Liver (tissue), 9 donors: Measurements from ENCODE around the gene VPS37B. TPM values are rescaled to one million over a fixed set of nuclear protein-coding genes. Genes with fewer than 3 reads are reported as not detected.

ENCODE experiments used
- DNase-seq: peaks from one replicate; pipeline ENCODE4 v3.0.0-alpha.2; 2017; ENCODE audit warnings: low spot score
- H3K27ac ChIP-seq, 2 donors: one replicate each; pipeline ENCODE4 v1.7.0; 2013; ENCODE audit warnings: inconsistent platforms in 2 of 2, low read length in 2 of 2, control low read depth in 1 of 2, low read depth in 1 of 2, mild to moderate bottlenecking in 1 of 2
- H3K27me3 ChIP-seq, 4 donors: one replicate each; pipeline versions ENCODE4 v1.6.1 to v1.7.0; 2013; ENCODE audit warnings: low read length in 3 of 4, inconsistent platforms in 1 of 4, mild to moderate bottlenecking in 1 of 4, moderate library complexity in 1 of 4; ENCODE audit not compliant: control insufficient read depth in 4 of 4, insufficient read depth in 4 of 4
- H3K36me3 ChIP-seq, 4 donors: one replicate each; pipeline versions ENCODE4 v1.6.1 to v1.7.0; 2013; ENCODE audit warnings: low read length in 3 of 4, mild to moderate bottlenecking in 3 of 4, low read depth in 1 of 4, moderate library complexity in 1 of 4; ENCODE audit not compliant: control insufficient read depth in 4 of 4, insufficient read depth in 3 of 4
- H3K4me1 ChIP-seq, 4 donors: one replicate each; pipeline versions ENCODE4 v1.6.1 to v1.7.0; 2013; ENCODE audit warnings: low read length in 3 of 4, mild to moderate bottlenecking in 3 of 4, moderate library complexity in 1 of 4; ENCODE audit not compliant: control insufficient read depth in 4 of 4, insufficient read depth in 4 of 4
- H3K4me3 ChIP-seq, 3 donors: one replicate each; pipeline versions ENCODE4 v1.6.1 to v1.7.0; 2013; ENCODE audit warnings: low read length in 3 of 3, control low read depth in 1 of 3, low read depth in 1 of 3, mild to moderate bottlenecking in 1 of 3
- H3K9ac ChIP-seq, 2 donors: one replicate each; pipeline ENCODE4 v1.7.0; 2013; ENCODE audit warnings: low read length in 2 of 2, mild to moderate bottlenecking in 2 of 2, moderate library complexity in 2 of 2, control low read depth in 1 of 2, low read depth in 1 of 2
- H3K9me3 ChIP-seq, 4 donors: one replicate each; pipeline versions ENCODE4 v1.6.1 to v1.7.0; 2013; ENCODE audit warnings: low read length in 3 of 4; ENCODE audit not compliant: control insufficient read depth in 4 of 4
- EGR1 ChIP-seq, 2 donors: IDR thresholded peaks; 2 replicates each; pipeline ENCODE4 v1.6.1; 2016 to 2018; ENCODE audit warnings: antibody characterized with exemption in 2 of 2, low read depth in 2 of 2
- FOXA1 ChIP-seq: IDR thresholded peaks from 2 replicates; pipeline ENCODE4 v1.6.1; 2016; ENCODE audit warnings: antibody characterized with exemption
- FOXA2 ChIP-seq: IDR thresholded peaks from 2 replicates; pipeline ENCODE4 v1.6.1; 2016; ENCODE audit warnings: antibody characterized with exemption
- GABPA ChIP-seq, 2 donors: IDR thresholded peaks in 1 of 2; conservative IDR thresholded peaks in 1 of 2; 2 replicates each; pipeline ENCODE4 v1.6.1; 2016; ENCODE audit warnings: antibody characterized with exemption in 2 of 2, mild to moderate bottlenecking in 1 of 2, moderate library complexity in 1 of 2
- HNF4A ChIP-seq, 2 donors: conservative IDR thresholded peaks; 2 replicates each; pipeline ENCODE4 v1.6.1; 2016; ENCODE audit warnings: antibody characterized with exemption in 2 of 2, mild to moderate bottlenecking in 2 of 2
- HNF4G ChIP-seq: IDR thresholded peaks from 2 replicates; pipeline ENCODE4 v1.6.1; 2016; ENCODE audit warnings: antibody characterized with exemption
- JUND ChIP-seq, 2 donors: IDR thresholded peaks; 2 replicates each; pipeline ENCODE4 v1.6.1; 2016; ENCODE audit warnings: antibody characterized with exemption in 2 of 2
- MAX ChIP-seq: IDR thresholded peaks from 2 replicates; pipeline ENCODE4 v1.6.1; 2016; ENCODE audit warnings: antibody characterized with exemption
- NR2F2 ChIP-seq: IDR thresholded peaks from 2 replicates; pipeline ENCODE4 v1.6.1; 2016; ENCODE audit warnings: antibody characterized with exemption
- RAD21 ChIP-seq, 2 donors: IDR thresholded peaks; 2 replicates each; pipeline ENCODE4 v1.6.1; 2016; ENCODE audit warnings: antibody characterized with exemption in 2 of 2, mild to moderate bottlenecking in 2 of 2
- RXRA ChIP-seq, 2 donors: IDR thresholded peaks; 2 replicates each; pipeline ENCODE4 v1.6.1; 2017 to 2018; ENCODE audit warnings: antibody characterized with exemption in 2 of 2, mild to moderate bottlenecking in 1 of 2
- SP1 ChIP-seq: IDR thresholded peaks from 2 replicates; pipeline ENCODE4 v1.6.1; 2018; ENCODE audit warnings: antibody characterized with exemption, mild to moderate bottlenecking
- TAF1 ChIP-seq: conservative IDR thresholded peaks from 2 replicates; pipeline ENCODE4 v1.6.1; 2016; ENCODE audit warnings: antibody characterized with exemption, mild to moderate bottlenecking
- YY1 ChIP-seq: IDR thresholded peaks from 2 replicates; pipeline ENCODE4 v1.6.1; 2016; ENCODE audit warnings: antibody characterized with exemption, mild to moderate bottlenecking
- ZBTB33 ChIP-seq: IDR thresholded peaks from 2 replicates; pipeline ENCODE4 v1.6.1; 2016; ENCODE audit warnings: antibody characterized with exemption
- WGBS: extraction: QIAGEN DNeasy Blood & Tissue Kit; methylation state at CpG from one replicate; pipeline ENCODE4 v1.1.7; 2013; 5-methylcytosine and 5-hydroxymethylcytosine counted together
- polyA plus RNA-seq, 2 donors: library from polyadenylated mRNA; stranded (reverse) in 1 of 2; unstranded in 1 of 2; fragments of 200-250 nt in 1 of 2; fragments of >200 nt in 1 of 2; fragmentation: Nextera tagmentation in 1 of 2; extraction: Ambion mirVana in 1 of 2; gene quantifications; one replicate each; pipeline versions ENCODE4 v1.2.1 to v1.2.3, GENCODE V29; 2013 to 2015
- total RNA-seq, 2 donors: library from RNA; depleted of rRNA; stranded (reverse); fragments of >200 nt; gene quantifications; one replicate each; pipeline ENCODE4 v1.2.3, GENCODE V29; 2014
- TF ChIP-seq, protein P1 (sequence below): IDR thresholded peaks from 2 replicates; pipeline ENCODE4 v1.6.1; 2016; ENCODE audit warnings: antibody characterized with exemption, mild to moderate bottlenecking
- TF ChIP-seq, protein P2 (sequence below): IDR thresholded peaks from 2 replicates; pipeline ENCODE4 v1.6.1; 2016; ENCODE audit warnings: antibody characterized with exemption
- TF ChIP-seq, protein P3 (sequence below): fragments of 150-350 bp; IDR thresholded peaks from 2 replicates; pipeline ENCODE4 v1.5.1; 2017; ENCODE audit warnings: improper control_type of control experiment, low read depth, low read length; ENCODE audit not compliant: missing input control
- donor health status: healthy.
- donor health status: healthy.
- donor health status: healthy.
- donor health status: healthy.
- donor health status: healthy.

The VPS37B gene
- total and polyA plus RNA-seq, 4 donors, result 2.3 to 6.8 (median 3.8) TPM

DNA sequence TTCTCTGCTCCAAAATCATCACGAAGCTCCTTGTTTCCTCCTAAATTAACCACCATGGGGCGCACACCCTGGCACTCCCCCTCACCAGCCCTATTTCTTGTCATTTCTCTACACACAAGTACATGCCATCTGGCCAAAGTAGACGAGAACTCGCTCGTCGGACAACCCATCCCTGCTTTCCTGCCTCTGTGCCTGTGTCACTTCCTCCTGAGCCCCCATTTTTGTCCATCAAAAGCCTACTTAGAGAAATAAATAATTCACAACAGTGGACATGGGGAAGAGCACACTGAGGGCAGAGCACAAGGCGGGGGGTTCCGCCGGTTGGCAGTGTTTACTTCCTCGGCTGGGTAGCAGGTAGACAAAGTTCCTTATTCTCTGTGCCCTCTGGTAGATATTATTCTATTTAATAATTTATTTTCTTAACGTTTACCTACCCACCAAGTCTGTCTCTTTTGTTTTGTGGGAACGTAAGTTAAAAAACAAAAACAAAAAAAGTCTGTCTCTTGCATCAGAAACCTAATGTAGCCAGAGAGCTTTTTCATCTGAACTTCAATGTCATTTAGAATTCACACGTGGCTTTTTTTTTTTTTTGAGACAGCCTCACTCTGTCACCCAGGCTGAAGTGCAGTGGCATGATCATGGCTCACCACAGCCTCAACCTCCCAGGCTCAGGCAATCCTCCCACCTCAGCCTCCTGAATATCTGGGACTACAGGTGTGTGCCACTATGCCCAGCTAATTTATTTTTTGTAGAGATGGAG is 6.0 kb downstream of the VPS37B start:
- Histone ChIP-seq H3K9ac (no peak overlapping the region), H3K4me1 (peaks cover under 1 to 36% (median 22%) of the 10 kb centered on the region in 4 donors), H3K27me3 (no peaks in the 10 kb centered on the region), H3K27ac (no peak overlapping the region), H3K9me3 (no peaks in the 10 kb centered on the region), H3K36me3 (peaks cover 0 to 2% (median 0%) of the 10 kb centered on the region in 4 donors), H3K4me3 (no peak overlapping the region)
- DNase-seq, result no peak
- TF ChIP-seq MAX (no peak), GABPA (IDR thresholded peaks at IDR 0.05 in 1 of 2, conservative IDR thresholded peaks at IDR 0.05 in 1 of 2) (no peak), FOXA1 (no peak), JUND (IDR thresholded peaks at IDR 0.05) (no peak), SP1 (no peak)
- TF ChIP-seq, protein P1, sequence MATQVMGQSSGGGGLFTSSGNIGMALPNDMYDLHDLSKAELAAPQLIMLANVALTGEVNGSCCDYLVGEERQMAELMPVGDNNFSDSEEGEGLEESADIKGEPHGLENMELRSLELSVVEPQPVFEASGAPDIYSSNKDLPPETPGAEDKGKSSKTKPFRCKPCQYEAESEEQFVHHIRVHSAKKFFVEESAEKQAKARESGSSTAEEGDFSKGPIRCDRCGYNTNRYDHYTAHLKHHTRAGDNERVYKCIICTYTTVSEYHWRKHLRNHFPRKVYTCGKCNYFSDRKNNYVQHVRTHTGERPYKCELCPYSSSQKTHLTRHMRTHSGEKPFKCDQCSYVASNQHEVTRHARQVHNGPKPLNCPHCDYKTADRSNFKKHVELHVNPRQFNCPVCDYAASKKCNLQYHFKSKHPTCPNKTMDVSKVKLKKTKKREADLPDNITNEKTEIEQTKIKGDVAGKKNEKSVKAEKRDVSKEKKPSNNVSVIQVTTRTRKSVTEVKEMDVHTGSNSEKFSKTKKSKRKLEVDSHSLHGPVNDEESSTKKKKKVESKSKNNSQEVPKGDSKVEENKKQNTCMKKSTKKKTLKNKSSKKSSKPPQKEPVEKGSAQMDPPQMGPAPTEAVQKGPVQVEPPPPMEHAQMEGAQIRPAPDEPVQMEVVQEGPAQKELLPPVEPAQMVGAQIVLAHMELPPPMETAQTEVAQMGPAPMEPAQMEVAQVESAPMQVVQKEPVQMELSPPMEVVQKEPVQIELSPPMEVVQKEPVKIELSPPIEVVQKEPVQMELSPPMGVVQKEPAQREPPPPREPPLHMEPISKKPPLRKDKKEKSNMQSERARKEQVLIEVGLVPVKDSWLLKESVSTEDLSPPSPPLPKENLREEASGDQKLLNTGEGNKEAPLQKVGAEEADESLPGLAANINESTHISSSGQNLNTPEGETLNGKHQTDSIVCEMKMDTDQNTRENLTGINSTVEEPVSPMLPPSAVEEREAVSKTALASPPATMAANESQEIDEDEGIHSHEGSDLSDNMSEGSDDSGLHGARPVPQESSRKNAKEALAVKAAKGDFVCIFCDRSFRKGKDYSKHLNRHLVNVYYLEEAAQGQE, result no peak
- WGBS, result 80% methylated on average over 13 of the region's 13 CpGs

GRCh38 chr12:122888232-122888752 is 7.6 kb downstream of the VPS37B start:
- DNase-seq, result no peak
- H3K4me3 ChIP-seq, result peak overlapping the region in 1 of 3 donors; percentile 14
- H3K9ac ChIP-seq, result peak overlapping the region in 1 of 2 donors; percentile 60
- H3K27me3 ChIP-seq, result no peaks in the 10 kb centered on the region
- WGBS, result 9% methylated on average over 12 of the region's 12 CpGs
- H3K36me3 ChIP-seq, result peaks cover 0 to 2% (median 0%) of the 10 kb centered on the region in 4 donors
- peaks cover 0 to 35% (median 16%) of the 10 kb centered on the region in 4 donors for H3K4me1 ChIP-seq
- peak; percentile 38 for TF ChIP-seq ZBTB33
- peak in 1 of 2 donors; percentile 34 for TF ChIP-seq RAD21 (IDR thresholded peaks at IDR 0.05)
- TF ChIP-seq, protein P1, result peak; percentile 65
- TF ChIP-seq JUND (IDR thresholded peaks at IDR 0.05), result peak in 1 of 2 donors; percentile 67
- peak; percentile 86 for TF ChIP-seq SP1
- peak; percentile 85 for TF ChIP-seq MAX
- peak in 1 of 2 donors; percentile 17 for TF ChIP-seq EGR1 (IDR thresholded peaks at IDR 0.05; ENCODE audit: low read depth in 2 of 2)
- TF ChIP-seq NR2F2, result peak; percentile 60
- peak; percentile 70 for TF ChIP-seq FOXA1
- TF ChIP-seq GABPA (IDR thresholded peaks at IDR 0.05 in 1 of 2, conservative IDR thresholded peaks at IDR 0.05 in 1 of 2), result peak; percentile 26 to 57
- no peak for TF ChIP-seq TAF1
- TF ChIP-seq HNF4G, result no peak
- TF ChIP-seq FOXA2, result peak; percentile 33
- TF ChIP-seq, protein P2, sequence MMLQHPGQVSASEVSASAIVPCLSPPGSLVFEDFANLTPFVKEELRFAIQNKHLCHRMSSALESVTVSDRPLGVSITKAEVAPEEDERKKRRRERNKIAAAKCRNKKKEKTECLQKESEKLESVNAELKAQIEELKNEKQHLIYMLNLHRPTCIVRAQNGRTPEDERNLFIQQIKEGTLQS, result peak; percentile 44
- TF ChIP-seq RXRA (IDR thresholded peaks at IDR 0.05), result peak; percentile 96
- peak; percentile 32 to 40 for TF ChIP-seq HNF4A (conservative IDR thresholded peaks at IDR 0.05)
- TF ChIP-seq, protein P3, sequence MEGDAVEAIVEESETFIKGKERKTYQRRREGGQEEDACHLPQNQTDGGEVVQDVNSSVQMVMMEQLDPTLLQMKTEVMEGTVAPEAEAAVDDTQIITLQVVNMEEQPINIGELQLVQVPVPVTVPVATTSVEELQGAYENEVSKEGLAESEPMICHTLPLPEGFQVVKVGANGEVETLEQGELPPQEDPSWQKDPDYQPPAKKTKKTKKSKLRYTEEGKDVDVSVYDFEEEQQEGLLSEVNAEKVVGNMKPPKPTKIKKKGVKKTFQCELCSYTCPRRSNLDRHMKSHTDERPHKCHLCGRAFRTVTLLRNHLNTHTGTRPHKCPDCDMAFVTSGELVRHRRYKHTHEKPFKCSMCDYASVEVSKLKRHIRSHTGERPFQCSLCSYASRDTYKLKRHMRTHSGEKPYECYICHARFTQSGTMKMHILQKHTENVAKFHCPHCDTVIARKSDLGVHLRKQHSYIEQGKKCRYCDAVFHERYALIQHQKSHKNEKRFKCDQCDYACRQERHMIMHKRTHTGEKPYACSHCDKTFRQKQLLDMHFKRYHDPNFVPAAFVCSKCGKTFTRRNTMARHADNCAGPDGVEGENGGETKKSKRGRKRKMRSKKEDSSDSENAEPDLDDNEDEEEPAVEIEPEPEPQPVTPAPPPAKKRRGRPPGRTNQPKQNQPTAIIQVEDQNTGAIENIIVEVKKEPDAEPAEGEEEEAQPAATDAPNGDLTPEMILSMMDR, result no peak
- peak; percentile 67 for TF ChIP-seq YY1
- H3K9me3 ChIP-seq, result no peaks in the 10 kb centered on the region
- H3K27ac ChIP-seq, result peak overlapping the region; percentile 83 to 90
